Kidney (tissue), 14 donors: ENCODE data around the gene PLXNC1. TPM values are rescaled to one million over a fixed set of nuclear protein-coding genes. Genes with fewer than 3 reads are reported as not detected.

Experiments used
- DNase-seq, 5 donors: peaks; one replicate each; pipeline ENCODE4 v3.0.0-alpha.2; 2013 to 2020
- FAIRE-seq: peaks from 2 replicates; lab custom pipeline; 2012; peaks lifted over from hg19 to GRCh38; lab: Jason Lieb, UNC
- H3K27ac ChIP-seq, 2 donors: one replicate each; pipeline ENCODE4 v1.7.0; 2013; ENCODE audit warnings: low read depth in 2 of 2, low read length in 2 of 2, inconsistent platforms in 1 of 2
- H3K27me3 ChIP-seq: one replicate; pipeline ENCODE4 v1.7.1; 2013; ENCODE audit warnings: low read length, inconsistent platforms; ENCODE audit not compliant: control insufficient read depth, insufficient read depth
- H3K36me3 ChIP-seq, 3 donors: one replicate each; pipeline versions ENCODE4 v1.7.0 to v1.7.1; 2013; ENCODE audit warnings: low read length in 3 of 3, control low read depth in 1 of 3, inconsistent platforms in 1 of 3; ENCODE audit not compliant: insufficient read depth in 3 of 3, control insufficient read depth in 2 of 3
- H3K4me1 ChIP-seq, 3 donors: one replicate each; pipeline versions ENCODE4 v1.7.0 to v1.7.1; 2013; ENCODE audit warnings: low read length in 3 of 3, inconsistent platforms in 1 of 3, low read depth in 1 of 3; ENCODE audit not compliant: control insufficient read depth in 2 of 3, insufficient read depth in 2 of 3
- H3K4me3 ChIP-seq, 3 donors: one replicate each; pipeline versions ENCODE4 v1.7.0 to v1.8.1; 2013; ENCODE audit warnings: low read length in 3 of 3, control low read depth in 1 of 3, inconsistent platforms in 1 of 3
- H3K9ac ChIP-seq, 3 donors: one replicate each; pipeline versions ENCODE4 v1.7.0 to v1.7.1; 2013; ENCODE audit warnings: low read length in 3 of 3, control low read depth in 1 of 3, inconsistent platforms in 1 of 3
- H3K9me3 ChIP-seq, 3 donors: one replicate each; pipeline versions ENCODE4 v1.7.0 to v1.7.1; 2013; ENCODE audit warnings: low read length in 3 of 3, control low read depth in 1 of 3, inconsistent platforms in 1 of 3; ENCODE audit not compliant: control insufficient read depth in 2 of 3, insufficient read depth in 1 of 3
- CTCF ChIP-seq: IDR thresholded peaks from 3 replicates; pipeline ENCODE4 v1.5.1; 2012; ENCODE audit warnings: mild to moderate bottlenecking, moderate library complexity, borderline replicate concordance; ENCODE audit not compliant: insufficient read depth; ENCODE audit errors: extremely low read depth
- intact Hi-C: fragments of 100-400 bp; cut with DNase I; formaldehyde crosslinking; loops from one replicate; pipeline ENCODE4 v1.11.1; 2022
- polyA plus RNA-seq: library from polyadenylated mRNA; stranded (reverse); fragments of 350-450 nt; fragmentation: Illumina TruSeq; extraction: RNeasy Lipid Tissue Mini Kit (QIAGEN cat#74804); gene quantifications from one replicate; pipeline ENCODE4 v1.2.3, GENCODE V29; 2014; ENCODE audit warnings: low read depth, low replicate concordance; ENCODE audit not compliant: insufficient read depth
- total RNA-seq: library from RNA; stranded (reverse); fragmentation: NEBNext Ultra II Directional; extraction: Animal tissue kit (Norgen Biotek cat#: 25700); gene quantifications from one replicate; pipeline ENCODE4 v1.2.1, GENCODE V29; 2021
- donor health status: control.
- donor health status: control.
- donor health status: control.
- donor health status: control.
- donor health status: control.
- donor health status: DM: yes; HTN: yes; CAD: no.
- donor health status: Normal renal cell carcinoma (clear cell type).

The PLXNC1 gene
- total and polyA plus RNA-seq, 2 donors from 2014 or later, result 1.8 to 11.6 TPM

DNA sequence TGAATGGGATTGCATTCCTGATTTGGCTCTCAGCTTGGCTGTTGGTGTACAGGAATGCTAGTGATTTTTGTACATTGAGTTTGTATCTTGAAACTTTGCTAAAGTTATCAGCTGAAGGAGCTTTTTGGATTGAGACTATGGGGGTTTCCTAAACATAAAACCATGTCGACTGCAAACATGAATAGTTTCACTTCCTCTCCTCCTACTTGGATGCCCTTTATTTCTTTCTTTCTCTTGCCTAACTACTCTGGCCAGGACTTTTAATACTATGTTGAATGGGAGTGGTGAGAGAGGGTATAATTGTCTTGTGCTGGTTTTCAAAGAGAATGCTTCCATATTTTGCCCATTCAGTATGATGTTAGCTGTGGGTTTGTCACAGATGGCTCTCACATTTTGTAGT, 169.8 kb downstream of the PLXNC1 start:
- intact Hi-C loops, result no loop called here
- peaks cover 0 to 22% (median 1%) of the 10 kb centered on the region in 3 donors for H3K9me3 ChIP-seq

GRCh38 chr12:94320109-94320508, 171.7 kb downstream of the PLXNC1 start:
- Histone ChIP-seq H3K27me3 (no peaks in the 10 kb centered on the region), H3K4me1 (no peaks in the 10 kb centered on the region), H3K36me3 (peaks cover 0 to 5% (median 2%) of the 10 kb centered on the region in 3 donors), H3K4me3 (no peak overlapping the region), H3K9me3 (peaks cover 0 to 22% (median 1%) of the 10 kb centered on the region in 3 donors), H3K9ac (no peak overlapping the region), H3K27ac (no peak overlapping the region)
- DNase-seq, result no peak
- TF ChIP-seq CTCF, result no peak
- intact Hi-C loops, result no loop called here
- FAIRE-seq, result no peak

More for the DNA sequence above, 169.8 kb downstream of the PLXNC1 start:
- no peak for FAIRE-seq
- H3K4me3 ChIP-seq, result no peak overlapping the region
- H3K4me1 ChIP-seq, result no peaks in the 10 kb centered on the region
- H3K27ac ChIP-seq, result no peak overlapping the region
- DNase-seq, result no peak
- H3K36me3 ChIP-seq, result peaks cover 0 to 4% (median 2%) of the 10 kb centered on the region in 3 donors
- TF ChIP-seq CTCF, result no peak
- H3K27me3 ChIP-seq, result no peaks in the 10 kb centered on the region
- no peak overlapping the region for H3K9ac ChIP-seq

- Histone ChIP-seq H3K27me3 (no peaks in the 10 kb centered on the region), H3K9me3 (peaks cover 0 to 21% (median 1%) of the 10 kb centered on the region in 3 donors), H3K4me1 (no peaks in the 10 kb centered on the region), H3K36me3 (peaks cover 0 to 5% (median 2%) of the 10 kb centered on the region in 3 donors), H3K27ac (no peak overlapping the region), H3K9ac (no peak overlapping the region), H3K4me3 (no peak overlapping the region)
- FAIRE-seq (no peak), DNase-seq (no peak)
- no peak for TF ChIP-seq CTCF
- intact Hi-C loops, result no loop called here
Observed at GRCh38 chr12:94322346-94322745, 174.0 kb downstream of the PLXNC1 start.

DNA sequence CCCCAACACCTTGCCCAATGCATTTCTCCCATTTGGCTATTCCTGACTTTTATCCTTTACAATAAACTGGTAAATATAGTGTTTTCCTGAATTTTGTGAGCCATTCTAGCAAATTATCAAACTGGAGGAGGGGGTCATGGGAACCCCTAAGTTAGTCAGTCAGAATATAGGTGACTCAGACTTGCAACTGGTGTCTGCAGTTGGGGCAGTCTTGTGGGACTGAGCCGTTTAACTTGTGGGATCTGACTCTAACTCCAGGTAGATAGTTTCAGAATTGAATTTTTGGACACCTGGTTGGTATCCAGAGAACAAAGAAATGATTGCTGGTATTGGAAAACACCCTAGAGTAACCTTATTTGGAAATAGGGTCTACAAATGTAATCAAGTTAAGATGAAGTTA, 177.9 kb downstream of the PLXNC1 start:
- Histone ChIP-seq H3K9ac (no peak overlapping the region), H3K27me3 (no peaks in the 10 kb centered on the region), H3K27ac (no peak overlapping the region), H3K36me3 (peaks cover 0 to 5% (median 2%) of the 10 kb centered on the region in 3 donors), H3K4me1 (no peaks in the 10 kb centered on the region), H3K9me3 (peaks cover 0 to 5% (median 0%) of the 10 kb centered on the region in 3 donors), H3K4me3 (no peak overlapping the region)
- intact Hi-C loops, result no loop called here
- FAIRE-seq (no peak), DNase-seq (no peak)
- TF ChIP-seq CTCF, result no peak
